ENCODE measurements around the gene DDC.
A peak's percentile ranks its signal among the peaks of the same experiment; 100 is the strongest.
"Not testable (repeated sequence)": the region's sequence is repeated elsewhere in the genome, so short reads cannot be mapped to it uniquely, and the experiment has no call there.

The DDC gene

GRCh38 chr7:50476953-50477625, 88.1 kb downstream of the DDC start:
- no peak for DNase-seq

- no peak for DNase-seq
These were observed 89.9 kb downstream of the DDC start for GRCh38 chr7:50475340-50475739.

- no peak for DNase-seq
These were observed 90.6 kb downstream of the DDC start for GRCh38 chr7:50474382-50475160.

- DNase-seq, result no peak
These were observed 91.7 kb downstream of the DDC start for GRCh38 chr7:50473531-50473930.

GRCh38 chr7:50472427-50472826, 92.8 kb downstream of the DDC start:
- DNase-seq, result no peak

- DNase-seq, result no peak
These were observed 93.2 kb downstream of the DDC start for GRCh38 chr7:50471970-50472369.

GRCh38 chr7:50470250-50471163, 94.7 kb downstream of the DDC start:
- DNase-seq, result no peak

- DNase-seq, result no peak
These were observed 96.0 kb downstream of the DDC start for GRCh38 chr7:50469181-50469580.

- DNase-seq, result peak; percentile 80
These were observed 97.2 kb downstream of the DDC start for GRCh38 chr7:50467817-50468610.

GRCh38 chr7:50466815-50467585, 98.2 kb downstream of the DDC start:
- no peak for DNase-seq

GRCh38 chr7:50463035-50463434, 102.2 kb downstream of the DDC start:
- no peak for DNase-seq

- DNase-seq, result no peak
These were observed 102.8 kb downstream of the DDC start for GRCh38 chr7:50462361-50462760.

- no peak for DNase-seq
These were observed 103.5 kb downstream of the DDC start for GRCh38 chr7:50461695-50462094.

GRCh38 chr7:50459183-50459582, 106.0 kb downstream of the DDC start:
- DNase-seq, result not testable (repeated sequence)

GRCh38 chr7:50458651-50459050, 106.6 kb downstream of the DDC start:
- not testable (repeated sequence) for DNase-seq

- no peak for DNase-seq
These were observed 108.7 kb downstream of the DDC start for GRCh38 chr7:50456371-50457123.

- no peak for DNase-seq
These were observed 109.5 kb downstream of the DDC start for GRCh38 chr7:50455658-50456057.

- no peak for DNase-seq
These were observed 110.2 kb downstream of the DDC start for GRCh38 chr7:50454968-50455367.

GRCh38 chr7:50450590-50451032, 114.6 kb downstream of the DDC start:
- DNase-seq, result no peak

GRCh38 chr7:50449881-50450589, 115.2 kb downstream of the DDC start, which contains the start of gene FIGNL1:
FIGNL1 (minus strand) TSS chr7:50450350; CDS start chr7:50447287, 3,063 bp downstream.
- peak; percentile 83 for DNase-seq
